CD14-positive monocyte (primary cell): ENCODE measurements around the gene NSG2. TPM values are rescaled to one million over a fixed set of nuclear protein-coding genes. Genes with fewer than 3 reads are reported as not detected.

Source experiments
- DNase-seq, 3 donors: peaks; one replicate each; pipeline ENCODE4 v3.0.0-alpha.2; 2011 to 2022
- H2AFZ ChIP-seq: 2 replicates; pipeline ENCODE4 v1.6.0; 2012; ENCODE audit warnings: mild to moderate bottlenecking, low read depth, low read length, inconsistent platforms; ENCODE audit not compliant: insufficient read depth, poor library complexity, severe bottlenecking
- H3K27ac ChIP-seq, 2 donors: 1 replicate in 1 of 2; 2 replicates in 1 of 2; pipeline ENCODE4 v1.5.1; 2012 to 2013; ENCODE audit warnings: low read length in 2 of 2, control low read depth in 1 of 2, inconsistent platforms in 1 of 2, low read depth in 1 of 2, mild to moderate bottlenecking in 1 of 2
- H3K27me3 ChIP-seq, 2 donors: one replicate each; pipeline versions ENCODE4 v1.6.0 to v1.6.1; 2011 to 2013; ENCODE audit warnings: low read length in 2 of 2; ENCODE audit not compliant: control insufficient read depth in 2 of 2, insufficient read depth in 2 of 2
- H3K36me3 ChIP-seq, 2 donors: replicated peaks in 1 of 2; 1 replicate in 1 of 2; 2 replicates in 1 of 2; pipeline versions ENCODE4 v1.5.1 to v1.6.1; 2012 to 2013; ENCODE audit warnings: low read length in 2 of 2, control low read depth in 1 of 2, inconsistent platforms in 1 of 2, mild to moderate bottlenecking in 1 of 2; ENCODE audit not compliant: insufficient read depth in 2 of 2, control insufficient read depth in 1 of 2
- H3K4me1 ChIP-seq, 2 donors: 1 replicate in 1 of 2; 2 replicates in 1 of 2; pipeline versions ENCODE4 v1.5.1 to v1.6.1; 2012 to 2013; ENCODE audit warnings: low read length in 2 of 2, control low read depth in 1 of 2, inconsistent platforms in 1 of 2, mild to moderate bottlenecking in 1 of 2, moderate library complexity in 1 of 2; ENCODE audit not compliant: insufficient read depth in 2 of 2, control insufficient read depth in 1 of 2
- H3K4me2 ChIP-seq: replicated peaks from 2 replicates; pipeline ENCODE3; 2012; ENCODE audit warnings: low read length, moderate library complexity, mild to moderate bottlenecking; ENCODE audit not compliant: poor library complexity, severe bottlenecking; ENCODE audit errors: extremely low read depth
- H3K4me3 ChIP-seq, 3 experiments: fragments of 200-600 bp in 1 of 3; sonication (generic) in 1 of 3; replicated peaks in 1 of 3; 1 replicate in 2 of 3; 2 replicates in 1 of 3; pipeline ENCODE4 v1.5.1; 2011 to 2013; ENCODE audit warnings: low read length in 3 of 3, mild to moderate bottlenecking in 3 of 3, control low read depth in 2 of 3, low read depth in 2 of 3, inconsistent platforms in 1 of 3, moderate library complexity in 1 of 3
- H3K79me2 ChIP-seq: 2 replicates; pipeline ENCODE4 v1.6.0; 2012; ENCODE audit warnings: mild to moderate bottlenecking, control low read depth, inconsistent platforms, low read length, moderate library complexity; ENCODE audit not compliant: insufficient read depth
- H3K9ac ChIP-seq: 2 replicates; pipeline ENCODE4 v1.6.0; 2017; ENCODE audit warnings: low read length, mild to moderate bottlenecking; ENCODE audit not compliant: insufficient read depth, poor library complexity, severe bottlenecking
- H3K9me3 ChIP-seq, 2 donors: replicated peaks in 1 of 2; 1 replicate in 1 of 2; 2 replicates in 1 of 2; pipeline versions ENCODE4 v1.5.1 to v1.6.1; 2012 to 2013; ENCODE audit warnings: low read length in 2 of 2, control low read depth in 1 of 2; ENCODE audit not compliant: control insufficient read depth in 1 of 2, insufficient read depth in 1 of 2
- H4K20me1 ChIP-seq: 2 replicates; pipeline ENCODE4 v1.6.0; 2012; ENCODE audit warnings: mild to moderate bottlenecking, low read length, control low read depth, moderate library complexity; ENCODE audit not compliant: insufficient read depth
- H3K27ac Mint-ChIP-seq, 7 donors: one replicate each; pipeline ENCODE4 v1.8.0; 2020; ENCODE audit warnings: mild to moderate bottlenecking in 7 of 7, mixed read lengths in 7 of 7, moderate library complexity in 6 of 7, inconsistent platforms in 2 of 7
- H3K27me3 Mint-ChIP-seq, 3 donors: one replicate each; pipeline ENCODE4 v1.8.0; 2021 to 2022; ENCODE audit warnings: low read depth in 3 of 3, mild to moderate bottlenecking in 3 of 3, mixed read lengths in 3 of 3, moderate library complexity in 3 of 3, inconsistent platforms in 1 of 3
- H3K36me3 Mint-ChIP-seq, 2 donors: one replicate each; pipeline ENCODE4 v1.8.0; 2020; ENCODE audit warnings: mixed read lengths in 2 of 2, inconsistent platforms in 1 of 2, mild to moderate bottlenecking in 1 of 2
- H3K4me1 Mint-ChIP-seq: one replicate; pipeline ENCODE4 v1.8.0; 2020; ENCODE audit warnings: mild to moderate bottlenecking, mixed read lengths
- H3K4me3 Mint-ChIP-seq, 2 donors: one replicate each; pipeline ENCODE4 v1.8.0; 2020; ENCODE audit warnings: mild to moderate bottlenecking in 2 of 2, mixed read lengths in 2 of 2, moderate library complexity in 1 of 2
- H3K9me3 Mint-ChIP-seq, 7 donors: one replicate each; pipeline ENCODE4 v1.8.0; 2020 to 2022; ENCODE audit warnings: mixed read lengths in 7 of 7, mild to moderate bottlenecking in 6 of 7, moderate library complexity in 6 of 7, inconsistent platforms in 2 of 7
- WGBS: methylation state at CpG from one replicate; pipeline ENCODE4 v1.1.5; 2013; ENCODE audit warnings: missing lambda C conversion rate; ENCODE audit not compliant: insufficient coverage; 5-methylcytosine and 5-hydroxymethylcytosine counted together
- intact Hi-C, 2 donors: fragments of 100-400 bp; cut with micrococcal nuclease; formaldehyde crosslinking; loops; one replicate each; pipeline versions ENCODE4 v1.15.0 to v1.15.1; 2023
- polyA plus RNA-seq, 3 donors: library from polyadenylated mRNA; depleted of rRNA in 1 of 3; unstranded in 2 of 3; stranded (reverse) in 1 of 3; fragments of 300-500 nt in 2 of 3; fragments of >200 nt in 1 of 3; fragmentation: Illumina TruSeq in 2 of 3; gene quantifications; 1 replicate in 2 of 3; 2 replicates in 1 of 3; pipeline ENCODE4 v1.2.3, GENCODE V29; 2012 to 2021
- TF ChIP-seq, protein P1 (sequence below): fragments of 200-600 bp; IDR thresholded peaks from one replicate; pipeline ENCODE4 v1.8.0; 2022; ENCODE audit warnings: antibody characterized with exemption, mild to moderate bottlenecking

Gene NSG2
- polyA plus RNA-seq, 3 donors: not detected

DNA sequence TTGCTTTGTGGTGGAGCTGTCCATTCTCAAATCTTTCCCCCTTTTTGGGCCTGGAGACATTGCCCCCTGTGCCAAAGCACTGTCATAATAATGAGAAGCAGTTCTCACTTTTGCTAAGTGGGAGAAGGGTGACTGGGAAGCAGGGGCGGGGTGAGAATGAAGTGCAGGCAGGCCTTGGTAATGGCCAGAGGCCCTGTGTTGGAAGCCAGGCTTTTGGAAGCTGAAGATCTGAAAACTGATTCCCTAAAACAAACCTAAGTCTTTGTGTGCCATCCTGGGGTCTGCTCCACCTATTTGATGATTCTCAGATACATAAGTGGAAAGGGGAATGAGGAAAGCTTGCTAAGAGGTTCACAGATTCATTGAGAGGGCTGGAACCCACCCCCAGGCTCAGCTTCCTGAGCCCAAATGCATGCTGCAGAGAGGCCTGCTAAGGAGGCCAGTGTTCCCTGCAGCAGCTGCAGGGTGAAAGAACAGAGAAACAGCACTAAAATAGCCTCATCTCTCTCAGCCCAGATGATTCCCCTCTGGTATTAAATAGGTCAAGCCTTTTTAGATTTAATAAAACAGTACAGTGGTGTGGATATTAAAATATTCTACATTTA lies 75.0 kb downstream of the NSG2 start:
- intact Hi-C loops: no loop called here
- H3K9me3 ChIP-seq: peaks cover 5 to 12% of the 10 kb centered on the region in 2 donors
- no peak overlapping the region for H3K9ac ChIP-seq
- Mint-ChIP-seq H3K27ac (no peak overlapping the region), H3K4me3 (no peak overlapping the region), H3K4me1 (no peaks in the 10 kb centered on the region), H3K9me3 (peaks cover 0 to 13% (median 4%) of the 10 kb centered on the region in 7 donors), H3K27me3 (peaks cover under 1 to 2% (median 1%) of the 10 kb centered on the region in 3 donors), H3K36me3 (no peaks in the 10 kb centered on the region)
- H3K4me2 ChIP-seq: no peak overlapping the region
- no peaks in the 10 kb centered on the region for H3K4me1 ChIP-seq
- no peaks in the 10 kb centered on the region for H3K27me3 ChIP-seq
- WGBS: 83% methylated on average over 1 of the region's 1 CpG
- TF ChIP-seq, protein P1, sequence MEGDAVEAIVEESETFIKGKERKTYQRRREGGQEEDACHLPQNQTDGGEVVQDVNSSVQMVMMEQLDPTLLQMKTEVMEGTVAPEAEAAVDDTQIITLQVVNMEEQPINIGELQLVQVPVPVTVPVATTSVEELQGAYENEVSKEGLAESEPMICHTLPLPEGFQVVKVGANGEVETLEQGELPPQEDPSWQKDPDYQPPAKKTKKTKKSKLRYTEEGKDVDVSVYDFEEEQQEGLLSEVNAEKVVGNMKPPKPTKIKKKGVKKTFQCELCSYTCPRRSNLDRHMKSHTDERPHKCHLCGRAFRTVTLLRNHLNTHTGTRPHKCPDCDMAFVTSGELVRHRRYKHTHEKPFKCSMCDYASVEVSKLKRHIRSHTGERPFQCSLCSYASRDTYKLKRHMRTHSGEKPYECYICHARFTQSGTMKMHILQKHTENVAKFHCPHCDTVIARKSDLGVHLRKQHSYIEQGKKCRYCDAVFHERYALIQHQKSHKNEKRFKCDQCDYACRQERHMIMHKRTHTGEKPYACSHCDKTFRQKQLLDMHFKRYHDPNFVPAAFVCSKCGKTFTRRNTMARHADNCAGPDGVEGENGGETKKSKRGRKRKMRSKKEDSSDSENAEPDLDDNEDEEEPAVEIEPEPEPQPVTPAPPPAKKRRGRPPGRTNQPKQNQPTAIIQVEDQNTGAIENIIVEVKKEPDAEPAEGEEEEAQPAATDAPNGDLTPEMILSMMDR: no peak
- no peaks in the 10 kb centered on the region for H4K20me1 ChIP-seq
- no peak overlapping the region for H3K27ac ChIP-seq
- DNase-seq: no peak
- H2AFZ ChIP-seq: no peak overlapping the region
- no peaks in the 10 kb centered on the region for H3K79me2 ChIP-seq
- H3K36me3 ChIP-seq: no peaks in the 10 kb centered on the region
- no peak overlapping the region for H3K4me3 ChIP-seq

DNA sequence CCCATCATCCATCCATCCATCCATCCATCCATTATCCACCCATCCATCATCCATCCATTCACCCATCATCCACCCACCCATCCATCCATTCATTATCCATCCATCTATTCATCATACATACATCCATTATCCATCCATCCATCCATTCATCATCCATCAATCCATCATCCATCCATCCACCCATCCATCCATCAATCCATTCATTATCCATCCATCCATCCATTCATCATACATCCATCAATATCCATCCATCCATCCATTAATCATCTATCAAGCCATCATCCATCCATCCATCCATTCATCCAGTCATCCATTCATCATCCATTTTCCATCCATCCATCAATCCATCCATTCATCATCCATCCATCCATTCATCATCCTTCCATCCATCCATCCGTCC lies 89.0 kb downstream of the NSG2 start:
- H3K27ac ChIP-seq: no peak overlapping the region
- H2AFZ ChIP-seq: no peak overlapping the region
- TF ChIP-seq, protein P1: no peak
- H3K27me3 ChIP-seq: no peaks in the 10 kb centered on the region
- no peak overlapping the region for H3K4me2 ChIP-seq
- H3K9me3 ChIP-seq: no peaks in the 10 kb centered on the region
- intact Hi-C loops: no loop called here
- no peak overlapping the region for H3K4me3 ChIP-seq
- H3K36me3 ChIP-seq: no peaks in the 10 kb centered on the region
- Mint-ChIP-seq H3K27me3 (no peaks in the 10 kb centered on the region), H3K36me3 (no peaks in the 10 kb centered on the region), H3K4me1 (no peaks in the 10 kb centered on the region), H3K9me3 (peaks cover 0 to 5% (median 3%) of the 10 kb centered on the region in 7 donors), H3K4me3 (no peak overlapping the region), H3K27ac (no peak overlapping the region)
- no peaks in the 10 kb centered on the region for H3K4me1 ChIP-seq
- WGBS: 100% methylated on average over 1 of the region's 1 CpG
- H3K79me2 ChIP-seq: no peaks in the 10 kb centered on the region
- no peaks in the 10 kb centered on the region for H4K20me1 ChIP-seq
- H3K9ac ChIP-seq: no peak overlapping the region
- DNase-seq: no peak
